Glutamatergic neuron (in vitro differentiated cells): Measurements from ENCODE around the gene ASCC2. TPM values are rescaled to one million over a fixed set of nuclear protein-coding genes. Genes with fewer than 3 reads are reported as not detected.

Experiments used
- DNase-seq: peaks from one replicate; pipeline ENCODE4 v3.0.0; 2022
- H3K27ac Mint-ChIP-seq: one replicate; pipeline ENCODE4 v1.8.0; 2020; ENCODE audit warnings: mild to moderate bottlenecking, mixed read lengths, inconsistent platforms; ENCODE audit not compliant: unreplicated experiment
- H3K27me3 Mint-ChIP-seq: one replicate; pipeline ENCODE4 v1.8.0; 2020; ENCODE audit warnings: mild to moderate bottlenecking, moderate library complexity, mixed read lengths, inconsistent platforms; ENCODE audit not compliant: unreplicated experiment
- H3K36me3 Mint-ChIP-seq: one replicate; pipeline ENCODE4 v1.8.0; 2020; ENCODE audit warnings: mild to moderate bottlenecking, mixed read lengths, inconsistent platforms; ENCODE audit not compliant: unreplicated experiment
- H3K4me1 Mint-ChIP-seq: one replicate; pipeline ENCODE4 v1.8.0; 2020; ENCODE audit warnings: mild to moderate bottlenecking, low read depth, mixed read lengths, inconsistent platforms; ENCODE audit not compliant: unreplicated experiment
- H3K4me3 Mint-ChIP-seq: one replicate; pipeline ENCODE4 v1.8.0; 2020; ENCODE audit warnings: mild to moderate bottlenecking, mixed read lengths, inconsistent platforms; ENCODE audit not compliant: unreplicated experiment
- H3K9me3 Mint-ChIP-seq: one replicate; pipeline ENCODE4 v1.8.0; 2020; ENCODE audit warnings: mild to moderate bottlenecking, moderate library complexity, mixed read lengths, inconsistent platforms; ENCODE audit not compliant: unreplicated experiment
- total RNA-seq: library from RNA; stranded (reverse); fragmentation: NEBNext Ultra II Directional; extraction: Animal tissue kit (Norgen Biotek cat#: 25700); gene quantifications from one replicate; pipeline ENCODE4 v1.2.1, GENCODE V29; 2021; ENCODE audit not compliant: unreplicated experiment
- TF ChIP-seq, protein P1 (sequence below): fragments of 200-600 bp; sonication (generic); IDR thresholded peaks from one replicate; pipeline ENCODE4 v1.5.0; 2021; ENCODE audit not compliant: partially characterized antibody, unreplicated experiment

The ASCC2 gene
- total RNA-seq, 1 donor from 2014 or later: 67.8 TPM

DNA sequence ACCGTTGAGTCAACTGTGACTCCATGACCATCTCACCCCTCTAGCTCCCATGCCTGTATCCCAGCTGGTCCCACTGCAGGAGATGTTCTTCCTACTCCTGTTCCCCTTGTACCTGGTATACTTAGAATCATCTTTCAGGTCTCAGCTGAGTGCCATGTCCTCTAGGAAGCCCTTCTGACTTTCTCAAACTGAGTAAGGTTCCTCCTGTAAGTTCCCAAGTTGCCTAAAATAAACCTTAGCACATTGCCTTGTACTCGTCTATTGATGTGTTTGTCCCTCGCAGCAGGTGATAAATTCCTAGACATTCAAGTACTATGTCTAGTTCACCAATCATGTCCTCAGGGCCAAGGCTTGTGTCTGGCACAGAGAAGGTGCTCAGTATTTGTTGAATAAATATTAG lies 18.4 kb upstream of the ASCC2 start:
- no peaks in the 10 kb centered on the region for H3K36me3 Mint-ChIP-seq
- no peak for DNase-seq
- TF ChIP-seq, protein P1, sequence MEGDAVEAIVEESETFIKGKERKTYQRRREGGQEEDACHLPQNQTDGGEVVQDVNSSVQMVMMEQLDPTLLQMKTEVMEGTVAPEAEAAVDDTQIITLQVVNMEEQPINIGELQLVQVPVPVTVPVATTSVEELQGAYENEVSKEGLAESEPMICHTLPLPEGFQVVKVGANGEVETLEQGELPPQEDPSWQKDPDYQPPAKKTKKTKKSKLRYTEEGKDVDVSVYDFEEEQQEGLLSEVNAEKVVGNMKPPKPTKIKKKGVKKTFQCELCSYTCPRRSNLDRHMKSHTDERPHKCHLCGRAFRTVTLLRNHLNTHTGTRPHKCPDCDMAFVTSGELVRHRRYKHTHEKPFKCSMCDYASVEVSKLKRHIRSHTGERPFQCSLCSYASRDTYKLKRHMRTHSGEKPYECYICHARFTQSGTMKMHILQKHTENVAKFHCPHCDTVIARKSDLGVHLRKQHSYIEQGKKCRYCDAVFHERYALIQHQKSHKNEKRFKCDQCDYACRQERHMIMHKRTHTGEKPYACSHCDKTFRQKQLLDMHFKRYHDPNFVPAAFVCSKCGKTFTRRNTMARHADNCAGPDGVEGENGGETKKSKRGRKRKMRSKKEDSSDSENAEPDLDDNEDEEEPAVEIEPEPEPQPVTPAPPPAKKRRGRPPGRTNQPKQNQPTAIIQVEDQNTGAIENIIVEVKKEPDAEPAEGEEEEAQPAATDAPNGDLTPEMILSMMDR: no peak
- no peaks in the 10 kb centered on the region for H3K27me3 Mint-ChIP-seq
- H3K4me1 Mint-ChIP-seq: no peaks in the 10 kb centered on the region
- H3K27ac Mint-ChIP-seq: no peak overlapping the region
- no peak overlapping the region for H3K4me3 Mint-ChIP-seq
- H3K9me3 Mint-ChIP-seq: peaks cover 2% of the 10 kb centered on the region

DNA sequence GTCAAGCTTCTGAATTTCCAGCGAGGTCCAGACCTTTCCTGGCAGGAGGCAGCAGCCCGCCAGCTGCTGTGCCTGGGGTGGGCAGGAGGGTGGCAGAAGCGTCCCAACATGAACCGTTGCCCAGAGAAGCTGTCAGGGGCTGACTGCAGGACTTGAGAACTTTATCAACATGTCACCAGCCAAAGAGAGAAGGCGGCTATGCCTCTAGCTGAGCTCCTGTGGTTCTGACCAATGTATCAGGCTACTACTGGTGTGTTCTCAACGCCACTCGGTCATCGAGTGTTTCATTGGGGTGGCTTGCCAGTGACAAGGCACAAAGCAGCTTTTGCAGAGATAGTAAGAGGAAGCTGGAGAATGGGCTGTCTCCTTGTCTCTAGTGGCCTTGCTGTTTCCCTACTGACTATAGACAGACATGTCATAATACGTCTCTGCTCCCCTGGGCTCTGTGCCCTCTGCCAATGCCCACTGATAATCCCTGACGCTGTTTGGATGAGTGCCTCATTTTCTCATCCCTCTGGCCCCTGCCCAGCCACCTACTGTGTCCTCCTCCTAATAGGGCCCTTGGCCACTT lies 17.6 kb upstream of the ASCC2 start:
- Mint-ChIP-seq H3K4me1 (no peaks in the 10 kb centered on the region), H3K4me3 (no peak overlapping the region), H3K9me3 (peaks cover 2% of the 10 kb centered on the region), H3K27ac (no peak overlapping the region), H3K36me3 (no peaks in the 10 kb centered on the region), H3K27me3 (no peaks in the 10 kb centered on the region)
- DNase-seq: no peak
- TF ChIP-seq, protein P1: no peak

DNA sequence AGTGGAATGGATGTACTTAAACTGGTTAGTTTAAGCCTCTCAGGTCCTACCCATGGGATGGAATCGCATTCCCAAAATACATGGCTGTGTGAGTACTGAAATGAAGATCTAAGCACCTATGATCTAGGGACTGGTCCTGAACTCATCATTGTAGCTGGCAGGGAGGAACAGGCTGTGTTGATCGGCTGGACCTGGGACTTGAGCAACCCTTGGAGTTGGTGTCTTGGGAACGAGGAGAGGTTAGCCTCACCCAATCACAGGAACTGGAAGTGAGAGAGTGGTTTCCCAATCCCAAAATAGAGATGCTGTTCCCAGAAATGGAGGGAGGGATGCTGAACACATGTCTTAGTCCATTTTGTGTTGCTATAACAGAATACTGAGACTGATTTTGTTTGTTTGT lies 16.4 kb upstream of the ASCC2 start:
- H3K4me3 Mint-ChIP-seq: no peak overlapping the region
- no peak for DNase-seq
- H3K27me3 Mint-ChIP-seq: no peaks in the 10 kb centered on the region
- TF ChIP-seq, protein P1: no peak
- H3K4me1 Mint-ChIP-seq: peaks cover 3% of the 10 kb centered on the region
- peaks cover 2% of the 10 kb centered on the region for H3K9me3 Mint-ChIP-seq
- no peaks in the 10 kb centered on the region for H3K36me3 Mint-ChIP-seq
- no peak overlapping the region for H3K27ac Mint-ChIP-seq

DNA sequence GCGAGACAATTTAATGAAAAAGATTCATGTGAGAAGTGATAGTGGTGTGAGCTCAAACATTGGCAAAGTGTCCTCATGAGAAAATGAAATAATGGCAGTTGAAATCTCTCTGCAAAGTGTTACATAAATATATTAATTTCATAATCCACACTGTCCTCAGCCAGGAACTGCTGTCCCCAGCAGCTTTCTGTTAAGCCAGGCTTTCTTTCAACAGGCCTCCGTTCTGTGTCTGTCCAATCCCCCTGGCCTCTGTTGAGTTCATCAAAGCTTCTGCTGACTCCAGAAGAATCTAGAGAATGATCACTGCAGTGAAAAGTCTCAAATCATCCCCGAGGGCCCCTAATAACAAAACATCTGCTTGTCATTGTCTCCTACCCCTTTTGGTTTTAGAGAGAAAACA lies 10.0 kb upstream of the ASCC2 start:
- TF ChIP-seq, protein P1: no peak
- no peak for DNase-seq

DNA sequence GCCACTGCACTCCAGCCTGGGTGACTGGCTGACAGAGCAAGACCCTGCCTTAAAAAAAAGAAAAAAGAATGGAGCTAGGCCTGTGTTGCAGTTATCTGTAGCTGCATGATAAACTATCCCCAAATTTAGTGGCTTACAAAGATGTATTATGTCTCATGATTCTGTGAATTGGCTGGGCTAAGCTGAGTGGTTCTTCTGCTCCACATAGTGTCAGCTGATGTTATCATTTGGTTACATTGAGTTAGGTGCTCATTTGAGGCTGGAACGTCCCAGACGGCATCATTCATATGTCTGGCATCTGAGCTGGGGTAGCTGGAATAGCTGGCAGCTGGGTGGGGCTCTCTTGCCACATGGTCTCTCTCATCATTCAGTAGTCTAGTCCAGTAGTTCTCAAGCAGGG lies 8.2 kb upstream of the ASCC2 start:
- Mint-ChIP-seq H3K27ac (no peak overlapping the region), H3K36me3 (no peaks in the 10 kb centered on the region), H3K27me3 (no peaks in the 10 kb centered on the region), H3K9me3 (no peaks in the 10 kb centered on the region), H3K4me1 (peaks cover 5% of the 10 kb centered on the region), H3K4me3 (no peak overlapping the region)
- TF ChIP-seq, protein P1: no peak
- no peak for DNase-seq

More for the DNA sequence above, 10.0 kb upstream of the ASCC2 start:
- H3K27me3 Mint-ChIP-seq: no peaks in the 10 kb centered on the region
- no peak overlapping the region for H3K27ac Mint-ChIP-seq
- H3K4me3 Mint-ChIP-seq: no peak overlapping the region
- H3K9me3 Mint-ChIP-seq: no peaks in the 10 kb centered on the region
- no peaks in the 10 kb centered on the region for H3K36me3 Mint-ChIP-seq
- peaks cover 5% of the 10 kb centered on the region for H3K4me1 Mint-ChIP-seq
